NK-92 treated with Interleukin-12 subunit alpha and Interleukin-12 subunit beta, amount 100 ng/mL, for 24 hours (cell line): Measurements from ENCODE around the gene ARL15.
"Not testable (repeated sequence)": the region's sequence is repeated elsewhere in the genome, so short reads cannot be mapped to it uniquely, and the experiment has no call there.

Source experiments
- DNase-seq: peaks from one replicate; lab custom pipeline; 2025; lab: John Stamatoyannopoulos, UW

Gene ARL15

GRCh38 chr5:53895091-53895683 lies 415.2 kb downstream of the ARL15 start:
- no peak for DNase-seq

GRCh38 chr5:53893626-53894025 lies 416.7 kb downstream of the ARL15 start:
- no peak for DNase-seq

- DNase-seq = no peak
Observed at GRCh38 chr5:53892224-53892623, 418.1 kb downstream of the ARL15 start.

- no peak for DNase-seq
Observed at GRCh38 chr5:53891159-53891558, 419.2 kb downstream of the ARL15 start.

- no peak for DNase-seq
Observed at GRCh38 chr5:53890490-53890889, 419.9 kb downstream of the ARL15 start.

GRCh38 chr5:53884844-53885243 lies 425.5 kb downstream of the ARL15 start:
- DNase-seq = no peak

GRCh38 chr5:53884417-53884816 lies 426.0 kb downstream of the ARL15 start:
- no peak for DNase-seq

- DNase-seq = no peak
Observed at GRCh38 chr5:53882676-53883031, 427.7 kb downstream of the ARL15 start.

- DNase-seq = no peak
Observed at GRCh38 chr5:53882006-53882675, 428.2 kb downstream of the ARL15 start.

GRCh38 chr5:53879708-53880323 lies 430.6 kb downstream of the ARL15 start:
- no peak for DNase-seq

- DNase-seq = no peak
Observed at GRCh38 chr5:53878015-53878414, 432.4 kb downstream of the ARL15 start.

GRCh38 chr5:53877243-53877642 lies 433.1 kb downstream of the ARL15 start:
- no peak for DNase-seq

- DNase-seq = no peak
Observed at GRCh38 chr5:53874409-53874808, 436.0 kb downstream of the ARL15 start.

- DNase-seq = no peak
Observed at GRCh38 chr5:53873235-53873634, 437.1 kb downstream of the ARL15 start.

GRCh38 chr5:53871775-53872174 lies 438.6 kb downstream of the ARL15 start:
- DNase-seq = no peak

- no peak for DNase-seq
Observed at GRCh38 chr5:53871050-53871449, 439.3 kb downstream of the ARL15 start.

- no peak for DNase-seq
Observed at GRCh38 chr5:53858700-53859456, 451.5 kb downstream of the ARL15 start.

GRCh38 chr5:53856506-53856905 lies 453.9 kb downstream of the ARL15 start:
- no peak for DNase-seq

- not testable (repeated sequence) for DNase-seq
Observed at GRCh38 chr5:53836851-53837430, 473.4 kb downstream of the ARL15 start.

GRCh38 chr5:53834500-53834899 lies 475.9 kb downstream of the ARL15 start:
- no peak for DNase-seq
